K562 (cell line): ENCODE measurements around the gene RERE. TPM values are rescaled to one million over a fixed set of nuclear protein-coding genes. Genes with fewer than 3 reads are reported as not detected.

ENCODE experiments used
- BCOR ChIP-seq: fragments of 450-650 bp; IDR thresholded peaks from 2 replicates; pipeline ENCODE4 v1.6.1; 2016
- BRCA1 ChIP-seq, 2 experiments: fragments of 450-650 bp in 1 of 2; sonication (generic) in 1 of 2; formaldehyde crosslinking in 1 of 2; IDR thresholded peaks; 2 replicates each; pipeline versions ENCODE4 v1.5.0 to v1.6.1; 2017 to 2020; ENCODE audit warnings: mild to moderate bottlenecking in 1 of 2, missing genetic modification reagents in 1 of 2
- CC2D1A ChIP-seq: fragments of 450-650 bp; IDR thresholded peaks from 2 replicates; pipeline ENCODE4 v1.6.1; 2017; ENCODE audit warnings: mild to moderate bottlenecking
- CUX1 ChIP-seq: fragments of 200-800 bp; sonication (Bioruptor generic); IDR thresholded peaks from 2 replicates; pipeline ENCODE4 v1.6.1; 2016; ENCODE audit warnings: missing genetic modification characterization, missing compliant biosample characterization
- CXXC5 ChIP-seq: fragments of 250-450 bp; sonication (Bioruptor Pico); IDR thresholded peaks from 2 replicates; pipeline ENCODE4 v1.8.0; 2022; ENCODE audit warnings: inconsistent platforms, mild to moderate bottlenecking, moderate library complexity
- HLTF ChIP-seq: fragments of 450-650 bp; IDR thresholded peaks from 2 replicates; pipeline ENCODE4 v1.6.1; 2016
- HOXB6 ChIP-seq: fragments of 250-450 bp; sonication (Bioruptor Pico); IDR thresholded peaks from 2 replicates; pipeline ENCODE4 v1.5.1; 2022; ENCODE audit warnings: mild to moderate bottlenecking, borderline replicate concordance
- LEF1 ChIP-seq: fragments of 450-650 bp; IDR thresholded peaks from 2 replicates; pipeline ENCODE4 v1.6.1; 2016; ENCODE audit warnings: mild to moderate bottlenecking
- MXI1 ChIP-seq: IDR thresholded peaks from 2 replicates; pipeline ENCODE4 v1.6.1; 2011; ENCODE audit warnings: low read depth, mild to moderate bottlenecking, improper control_type of control experiment, low read length
- NELFE ChIP-seq: IDR thresholded peaks from 2 replicates; pipeline ENCODE4 v1.6.1; 2011; ENCODE audit warnings: mild to moderate bottlenecking; ENCODE audit not compliant: insufficient read depth, insufficient read length
- NEUROD1 ChIP-seq: fragments of 150-350 bp; IDR thresholded peaks from 2 replicates; pipeline ENCODE4 v1.6.1; 2014; ENCODE audit warnings: borderline replicate concordance, low read length, low read depth; ENCODE audit not compliant: partially characterized antibody
- PHF21A ChIP-seq: fragments of 450-650 bp; IDR thresholded peaks from 2 replicates; pipeline ENCODE4 v1.6.1; 2017; ENCODE audit warnings: low read depth, borderline replicate concordance
- PRPF4 ChIP-seq: fragments of 200-400 bp; formaldehyde crosslinking; IDR thresholded peaks from one replicate; pipeline ENCODE4 v1.6.1; 2017; ENCODE audit warnings: low read length, low read depth, mild to moderate bottlenecking; ENCODE audit not compliant: insufficient read depth, poor library complexity, severe bottlenecking
- RFX5 ChIP-seq: IDR thresholded peaks from 2 replicates; pipeline ENCODE4 v1.6.1; 2011; ENCODE audit warnings: low read depth, mild to moderate bottlenecking, improper control_type of control experiment, low read length
- SETDB1 ChIP-seq: IDR thresholded peaks from one replicate; pipeline ENCODE4 v1.6.1; 2012; ENCODE audit warnings: low read length, control low read depth, inconsistent platforms
- SP1 ChIP-seq: sonication (generic); formaldehyde crosslinking; IDR thresholded peaks from 2 replicates; pipeline ENCODE4 v1.8.1; 2022; ENCODE audit warnings: mild to moderate bottlenecking, missing genetic modification reagents
- TAF9B ChIP-seq: fragments of 450-650 bp; IDR thresholded peaks from 2 replicates; pipeline ENCODE4 v1.6.1; 2018; ENCODE audit warnings: mild to moderate bottlenecking; ENCODE audit not compliant: partially characterized antibody
- YBX1 ChIP-seq: fragments of 450-650 bp; IDR thresholded peaks from 2 replicates; pipeline ENCODE4 v1.7.1; 2016; ENCODE audit warnings: mild to moderate bottlenecking
- ZBTB1 ChIP-seq: sonication (generic); formaldehyde crosslinking; IDR thresholded peaks from 2 replicates; pipeline ENCODE4 v1.8.1; 2023; ENCODE audit warnings: missing genetic modification reagents, low read depth, mild to moderate bottlenecking, borderline replicate concordance
- ZFPM2 ChIP-seq: fragments of 250-450 bp; sonication (Bioruptor Pico); IDR thresholded peaks from 2 replicates; pipeline ENCODE4 v1.5.1; 2022; ENCODE audit warnings: mild to moderate bottlenecking
- ZNF124 ChIP-seq: sonication (generic); formaldehyde crosslinking; IDR thresholded peaks from 2 replicates; pipeline ENCODE4 v1.8.1; 2022; ENCODE audit warnings: missing genetic modification reagents
- ZNF3 ChIP-seq: fragments of 250-450 bp; sonication (Bioruptor Pico); IDR thresholded peaks from 2 replicates; pipeline ENCODE4 v1.5.0; 2021; ENCODE audit warnings: mild to moderate bottlenecking, moderate library complexity
- ZNF384 ChIP-seq: IDR thresholded peaks from 2 replicates; pipeline ENCODE4 v1.6.1; 2012; ENCODE audit warnings: low read depth, low read length, improper control_type of control experiment
- ZNF668 ChIP-seq: fragments of 250-450 bp; sonication (Bioruptor Pico); IDR thresholded peaks from 2 replicates; pipeline ENCODE4 v1.8.0; 2022; ENCODE audit warnings: mild to moderate bottlenecking, inconsistent platforms
- ZNF707 ChIP-seq: fragments of 250-450 bp; sonication (Bioruptor Pico); conservative IDR thresholded peaks from 2 replicates; pipeline ENCODE4 v1.8.0; 2022; ENCODE audit warnings: inconsistent platforms, mild to moderate bottlenecking, moderate library complexity
- polyA plus RNA-seq, 8 experiments: library from polyadenylated mRNA; depleted of rRNA in 4 of 8; stranded (reverse) in 5 of 8; unstranded in 3 of 8; fragments of >200 nt; fragmentation: Nextera tagmentation in 2 of 8; fragmentation: Illumina TruSeq in 1 of 8; extraction: Ambion mirVana in 2 of 8; extraction: Trizol in 1 of 8; gene quantifications; 2 replicates each; pipeline versions ENCODE4 v1.2.1 to v1.2.3, GENCODE V29; 2011 to 2014; ENCODE audit warnings: inconsistent platforms in 1 of 8, missing spikeins in 1 of 8
- total RNA-seq, 7 experiments: library from RNA; depleted of rRNA in 6 of 7; stranded (reverse); fragments of >200 nt in 6 of 7; fragmentation: Illumina TruSeq in 2 of 7; extraction: Trizol in 2 of 7; gene quantifications; 2 replicates each; pipeline versions ENCODE4 v1.2.1 to v1.2.3, GENCODE V29; 2011 to 2021; ENCODE audit warnings: low replicate concordance in 1 of 7

The RERE gene
- total and polyA plus RNA-seq, 9 of the 15 experiments (the other 6 are each of a cell fraction or from before 2014, with no cell fraction given): 3.0 to 51.5 (median 13.4) TPM

- TF ChIP-seq PRPF4: no peak
- no peak for TF ChIP-seq CC2D1A
- peak; percentile 88; the same call in 1 of the 2 replicates for TF ChIP-seq HLTF
- peak; percentile 92 for TF ChIP-seq NEUROD1
- TF ChIP-seq SP1 (CRISPR knock-in tag): peak; percentile 81
- no peak for TF ChIP-seq ZNF124 (CRISPR knock-in tag)
- peak; percentile 80 for TF ChIP-seq BCOR
- TF ChIP-seq ZBTB1: peak; percentile 26; the same call in 1 of the 2 replicates
- no peak for TF ChIP-seq ZNF3 (CRISPR knock-in tag)
- peak; percentile 23 for TF ChIP-seq NELFE
- TF ChIP-seq CXXC5 (CRISPR knock-in tag): peak; percentile 85
- no peak for TF ChIP-seq HOXB6 (CRISPR knock-in tag)
- no peak for TF ChIP-seq YBX1
- TF ChIP-seq BRCA1 (IDR thresholded peaks at IDR 0.05): no peak
- no peak for TF ChIP-seq BRCA1 (CRISPR knock-in tag; IDR thresholded peaks at IDR 0.05)
- TF ChIP-seq ZNF707 (CRISPR knock-in tag): no peak
- no peak for TF ChIP-seq LEF1
- TF ChIP-seq RFX5: no peak
- TF ChIP-seq TAF9B: peak; percentile 70
- no peak for TF ChIP-seq ZFPM2
- TF ChIP-seq PHF21A: peak; percentile 73; the same call in 1 of the 2 replicates
- TF ChIP-seq ZNF668: no peak
- TF ChIP-seq ZNF384: peak; percentile 100
- peak; percentile 8; the same call in 1 of the 2 replicates for TF ChIP-seq MXI1
- no peak for TF ChIP-seq SETDB1
- no peak for TF ChIP-seq CUX1 (CRISPR knock-in tag)
Observed at GRCh38 chr1:8817412-8818324, at the start of gene RERE (continued).
